ENCODE data around the gene C1orf53. TPM values are rescaled to one million over a fixed set of nuclear protein-coding genes. Genes with fewer than 3 reads are reported as not detected.

Gene C1orf53
- total and polyA plus RNA-seq, 9 of the 15 experiments (the other 6 are each of a cell fraction or from before 2014, with no cell fraction given): 0.31 to 3.2 (median 2.3) TPM

GRCh38 chr1:197928849-197929336 is 26.5 kb downstream of the C1orf53 start (continued):
- TF ChIP-seq ZNF609 (CRISPR knock-in tag; IDR thresholded peaks at IDR 0.05; ENCODE audit: borderline replicate concordance) (no peak), ILF3 (IDR thresholded peaks at IDR 0.05; ENCODE audit: borderline replicate concordance) (no peak), ZNF140 (CRISPR knock-in tag; IDR thresholded peaks at IDR 0.05) (no peak), TEAD4 (IDR thresholded peaks at IDR 0.05; ENCODE audit: low read length) (no peak), TEAD4 (CRISPR knock-in tag; IDR thresholded peaks at IDR 0.05; ENCODE audit: borderline replicate concordance) (no peak), FOXK2 (conservative IDR thresholded peaks at IDR 0.05 in 1 of 2, IDR thresholded peaks at IDR 0.05 in 1 of 2; ENCODE audit: low read depth in 2 of 2) (peak; percentile 86 to 92), ZNF12 (CRISPR knock-in tag; IDR thresholded peaks at IDR 0.05) (no peak), CTBP1 (IDR thresholded peaks at IDR 0.05; ENCODE audit: borderline replicate concordance) (no peak), LEF1 (IDR thresholded peaks at IDR 0.05) (0 out of 2 replicates have a peak, but pooled peaks have one; percentile 22), TAF1 (IDR thresholded peaks at IDR 0.05; ENCODE audit: control insufficient read depth, extremely low read depth, insufficient read depth, low read length, severe bottlenecking) (no peak), ZNF263 (CRISPR knock-in tag; IDR thresholded peaks at IDR 0.05; ENCODE audit: borderline replicate concordance) (no peak), DDX20 (tag; IDR thresholded peaks at IDR 0.05; ENCODE audit: low read depth) (no peak), HDAC6 (IDR thresholded peaks at IDR 0.05; ENCODE audit: low read depth, low read length) (no peak), ZNF57 (CRISPR knock-in tag; IDR thresholded peaks at IDR 0.05) (no peak), ATF3 (IDR thresholded peaks at IDR 0.05) (no peak), ATF3 (CRISPR knock-in tag; conservative IDR thresholded peaks at IDR 0.05) (no peak), ZNF324 (CRISPR knock-in tag; IDR thresholded peaks at IDR 0.05) (no peak), BHLHE40 (IDR thresholded peaks at IDR 0.05; ENCODE audit: low read length) (peak; percentile 71), SLC30A9 (CRISPR knock-in tag; IDR thresholded peaks at IDR 0.05) (no peak), MTF1 (CRISPR knock-in tag; IDR thresholded peaks at IDR 0.05; ENCODE audit: borderline replicate concordance) (no peak), CCNT2 (IDR thresholded peaks at IDR 0.05; ENCODE audit: borderline replicate concordance, extremely low read depth, insufficient read length, low read depth, low read length) (no peak), SRF (CRISPR knock-in tag; IDR thresholded peaks at IDR 0.05) (peak in 1 of 2 experiments; percentile 41; a peak in 1 of 4 replicates), MAFG (tag; conservative IDR thresholded peaks at IDR 0.05) (no peak), ILK (tag; IDR thresholded peaks at IDR 0.05; ENCODE audit: borderline replicate concordance, low read depth) (no peak)
